HL-60/S4 treated with phorbol 12-myristate 13-acetate at 8.2 ng/mL for 4 days and 3 days (cell line): Measurements from ENCODE around the gene CABP4.

Experiments
- in situ Hi-C: fragments of 300-500 bp; cut with MboI; formaldehyde crosslinking; loops from 2 replicates; pipeline ENCODE4 v1.15.0; 2022; ENCODE audit warnings: low sequenced_read_pairs

The CABP4 gene

DNA sequence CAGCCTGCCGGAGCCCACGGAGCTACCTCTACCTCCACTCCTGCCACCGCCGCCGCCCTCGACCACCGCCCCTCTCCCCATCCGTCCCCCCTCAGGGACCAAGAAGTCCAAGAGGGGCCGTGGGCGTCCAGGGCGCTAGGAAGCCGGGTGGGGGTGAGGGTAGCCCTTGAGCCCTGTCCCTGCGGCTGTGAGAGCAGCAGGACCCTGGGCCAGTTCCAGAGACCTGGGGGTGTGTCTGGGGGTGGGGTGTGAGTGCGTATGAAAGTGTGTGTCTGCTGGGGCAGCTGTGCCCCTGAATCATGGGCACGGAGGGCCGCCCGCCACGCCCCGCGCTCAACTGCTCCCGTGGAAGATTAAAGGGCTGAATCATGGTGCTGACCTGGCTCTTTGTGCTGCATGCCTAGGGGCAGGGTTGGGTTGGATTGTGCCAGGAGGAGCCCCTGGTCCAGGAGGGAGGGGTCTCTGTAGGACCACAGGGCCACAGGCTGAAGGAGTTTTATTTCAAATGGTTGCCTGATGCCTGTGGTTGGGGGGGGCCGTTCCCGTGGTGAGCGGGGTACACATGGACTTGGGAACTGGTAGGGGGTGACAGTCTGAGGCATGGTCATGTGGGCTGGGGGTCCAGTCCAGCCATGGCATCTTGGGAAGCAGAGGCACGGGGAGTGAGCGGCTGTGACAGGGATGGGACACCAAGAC, 20.0 kb upstream of the CABP4 start:
- in situ Hi-C loops, result no loop called here

DNA sequence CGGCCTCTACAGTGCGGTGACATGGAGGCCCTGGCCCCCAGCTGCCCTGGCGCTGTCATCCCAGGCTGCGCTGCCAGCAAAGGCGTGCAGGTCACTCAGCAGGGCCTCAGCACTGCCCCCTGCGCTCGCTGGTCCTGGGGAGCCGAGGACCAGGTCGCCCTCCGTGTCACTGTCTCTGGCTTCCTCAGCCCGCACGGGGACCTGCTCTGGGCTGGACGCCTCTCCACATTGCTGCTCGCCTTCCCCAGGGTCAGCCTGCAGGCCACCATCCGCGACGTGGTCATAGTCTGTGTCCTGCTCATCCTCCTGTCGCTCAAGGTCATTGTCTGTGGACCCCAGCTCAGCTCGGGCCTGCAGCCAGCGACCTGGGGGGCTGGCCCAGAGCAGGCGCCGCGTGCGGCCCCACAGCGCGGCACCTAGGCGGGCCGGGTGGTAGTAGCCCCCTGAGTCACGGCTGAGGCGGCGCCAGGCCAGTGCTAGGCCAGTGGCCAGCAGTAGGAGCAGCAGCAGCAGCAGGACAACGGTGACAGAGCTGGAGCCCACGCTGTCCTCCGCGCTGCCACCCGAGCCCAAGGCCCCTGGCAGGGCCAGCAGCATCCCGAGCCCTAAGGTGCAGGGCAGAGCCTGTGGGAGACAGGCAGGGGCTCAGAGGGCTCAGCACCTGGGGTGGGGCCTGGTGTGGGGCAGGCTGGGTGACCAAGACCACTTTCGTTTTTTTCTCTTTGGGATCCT, 19.3 kb upstream of the CABP4 start:
- in situ Hi-C loops, result no loop called here

DNA sequence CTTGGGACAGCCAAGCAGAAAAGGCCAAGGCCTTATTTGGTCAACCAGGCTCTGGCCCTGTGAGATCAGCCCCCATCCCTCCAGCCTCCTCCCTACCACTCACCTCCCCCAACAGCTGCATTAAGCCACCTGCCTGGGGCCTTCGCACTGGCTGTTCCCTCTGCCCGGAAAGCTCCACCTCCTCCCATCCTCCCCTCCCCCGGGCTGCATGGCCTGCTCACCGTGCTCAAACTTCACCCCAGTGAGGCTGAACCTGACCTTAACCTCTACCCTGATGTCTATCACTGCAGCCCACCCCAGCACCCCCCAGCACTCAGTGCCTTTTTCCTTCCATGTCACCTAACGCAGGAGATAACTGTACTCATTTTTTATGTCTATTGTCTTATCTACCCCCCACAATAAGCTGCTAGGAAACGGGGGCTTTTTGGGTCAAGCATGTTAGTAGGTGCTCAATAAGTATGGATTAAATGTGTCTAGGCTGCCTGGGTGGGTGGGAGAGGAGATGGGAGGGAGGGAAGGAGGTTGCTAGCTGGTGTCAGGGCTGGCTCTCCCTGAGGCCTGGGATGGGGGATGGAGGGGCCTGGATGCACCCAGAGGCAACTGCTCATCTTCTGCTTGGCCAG, 18.6 kb upstream of the CABP4 start:
- in situ Hi-C loops, result no loop called here

DNA sequence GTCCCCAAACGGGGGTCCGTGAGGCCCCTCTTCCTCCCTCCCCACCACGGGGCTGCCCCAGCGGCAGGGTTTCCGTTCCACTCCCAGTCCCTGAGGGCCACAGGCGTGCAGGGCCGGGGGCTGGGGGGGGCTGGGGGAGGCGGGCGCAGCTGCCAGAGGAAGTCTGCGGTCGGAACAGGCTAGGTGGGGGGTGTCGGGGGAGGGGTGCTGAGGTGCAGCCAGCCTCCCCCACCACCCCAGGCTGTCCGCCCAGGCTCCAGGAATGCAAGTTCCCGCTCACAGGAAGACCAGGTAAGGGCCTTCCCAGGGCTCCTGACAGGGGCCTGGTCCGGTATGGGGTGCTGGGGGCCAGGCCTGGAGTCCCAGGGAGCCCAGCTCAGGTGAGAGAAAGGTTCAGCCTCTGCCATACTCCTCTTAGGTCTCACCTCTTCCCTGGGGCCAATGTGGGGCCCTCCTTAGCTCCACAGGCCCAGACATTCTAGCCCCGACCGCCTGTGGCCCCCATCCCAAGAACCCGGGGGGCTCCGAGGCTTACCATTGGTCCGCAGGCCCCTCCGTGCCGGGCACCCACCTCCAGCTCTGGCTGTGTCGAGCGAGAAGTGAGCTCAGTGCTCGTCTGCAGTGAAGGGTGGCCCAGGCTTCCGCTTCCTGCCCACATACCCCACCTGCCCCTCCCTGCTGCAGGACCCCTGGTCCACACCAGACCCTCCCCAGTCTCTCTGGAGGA, 17.9 kb upstream of the CABP4 start, which contains the start of gene PTPRCAP:
Gene PTPRCAP (minus strand): TSS at position 601 of the 727 bp plus-strand sequence. CDS start 63 bp downstream, at position 538.
- in situ Hi-C loops, result no loop called here

DNA sequence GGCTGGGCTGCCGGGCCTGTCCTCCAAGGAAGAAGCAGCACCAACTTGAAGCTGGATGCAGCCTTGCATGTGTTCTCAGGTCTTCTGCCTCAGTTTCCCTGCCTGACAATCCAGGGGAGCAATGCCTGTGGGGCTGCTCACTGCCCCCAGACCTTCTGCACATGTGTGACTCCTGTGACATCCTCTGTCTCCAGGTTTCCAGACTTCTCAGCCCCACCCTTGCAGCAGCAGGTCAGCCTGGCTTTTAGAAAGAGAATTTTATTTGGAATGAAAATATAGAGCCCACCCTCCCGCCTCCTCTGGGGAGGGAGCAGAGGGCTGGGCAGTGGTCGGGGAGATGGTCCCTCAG, 17.4 kb upstream of the CABP4 start:
- in situ Hi-C loops, result no loop called here

DNA sequence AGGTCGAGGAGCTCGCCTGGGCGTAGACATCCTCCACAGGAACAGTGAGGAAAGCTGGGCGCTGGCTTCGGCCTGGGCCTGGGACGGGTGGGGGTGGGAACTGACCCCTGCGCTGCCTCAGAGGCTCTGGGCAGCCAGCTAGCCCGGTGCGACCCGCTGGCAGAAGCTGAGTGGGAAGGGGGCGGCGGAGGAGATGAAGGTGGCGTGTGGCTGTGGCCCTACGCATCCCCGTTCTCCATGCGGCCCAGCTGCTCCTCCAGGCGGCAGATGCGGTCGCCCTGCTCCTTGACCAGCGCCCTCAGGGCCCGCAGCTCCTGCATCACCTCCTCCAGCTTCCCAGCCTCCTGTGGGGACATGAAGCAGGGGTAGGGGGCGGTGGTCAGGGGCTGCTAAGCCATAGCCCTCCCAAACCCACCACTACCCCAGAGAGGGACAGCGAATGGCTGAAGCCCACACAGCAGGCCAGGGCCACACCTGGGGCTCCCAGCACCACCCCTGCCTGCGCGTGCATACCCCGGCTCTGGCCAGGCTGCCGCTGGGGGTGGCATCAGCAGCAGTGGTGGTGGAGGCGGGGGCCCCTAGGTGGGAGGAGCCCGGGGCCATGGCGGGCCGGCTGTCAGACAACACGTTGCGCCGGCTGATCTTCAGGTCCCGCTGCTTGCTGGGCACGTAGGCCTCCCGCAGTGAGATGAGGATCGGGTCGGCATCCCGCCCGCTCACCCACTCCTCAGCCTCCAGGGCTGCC, 16.8 kb upstream of the CABP4 start:
- in situ Hi-C loops, result no loop called here

DNA sequence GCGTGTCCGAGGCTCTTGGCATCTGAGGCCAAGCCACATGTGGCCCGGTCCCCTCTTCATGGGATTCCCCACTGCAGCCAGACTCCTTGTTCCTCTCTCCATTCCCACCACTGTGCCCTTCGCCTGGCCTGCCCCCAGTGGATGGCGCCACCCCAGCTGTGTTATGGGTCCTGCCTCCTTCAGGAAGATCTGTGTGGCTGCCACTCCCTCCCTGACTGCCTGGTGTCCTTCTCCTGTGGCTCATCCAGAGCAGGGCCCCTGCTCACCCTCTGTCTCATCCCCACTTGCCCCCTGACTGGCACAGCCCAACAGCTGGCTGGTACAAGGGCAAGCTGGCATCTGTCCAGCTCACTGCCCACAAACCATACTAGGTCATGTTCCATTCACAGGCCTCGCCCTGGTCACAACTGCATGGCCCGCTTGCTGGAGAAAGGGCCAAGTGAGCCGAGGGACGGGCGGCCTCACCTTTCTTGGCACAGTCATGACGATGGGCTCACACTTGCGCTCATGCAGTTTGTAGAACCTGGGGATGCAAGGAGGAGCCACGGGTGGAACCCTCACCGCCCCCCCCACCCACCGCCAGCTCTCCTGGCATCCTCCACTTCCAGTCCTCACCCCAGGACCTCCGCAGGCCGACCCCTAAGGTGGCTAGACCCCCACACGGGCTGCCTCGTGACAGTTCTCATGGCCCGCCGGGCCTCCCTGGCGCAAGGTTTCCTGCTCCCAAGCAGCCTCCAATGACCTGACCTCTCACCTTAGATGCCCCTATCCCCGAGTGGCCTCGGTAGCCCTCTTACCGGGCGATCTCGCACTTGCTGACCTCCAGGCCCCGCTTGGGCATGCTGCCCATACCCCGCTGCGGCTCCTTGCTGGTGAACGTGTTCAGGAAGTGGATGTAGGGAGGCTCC, 15.6 kb upstream of the CABP4 start:
- in situ Hi-C loops, result no loop called here

DNA sequence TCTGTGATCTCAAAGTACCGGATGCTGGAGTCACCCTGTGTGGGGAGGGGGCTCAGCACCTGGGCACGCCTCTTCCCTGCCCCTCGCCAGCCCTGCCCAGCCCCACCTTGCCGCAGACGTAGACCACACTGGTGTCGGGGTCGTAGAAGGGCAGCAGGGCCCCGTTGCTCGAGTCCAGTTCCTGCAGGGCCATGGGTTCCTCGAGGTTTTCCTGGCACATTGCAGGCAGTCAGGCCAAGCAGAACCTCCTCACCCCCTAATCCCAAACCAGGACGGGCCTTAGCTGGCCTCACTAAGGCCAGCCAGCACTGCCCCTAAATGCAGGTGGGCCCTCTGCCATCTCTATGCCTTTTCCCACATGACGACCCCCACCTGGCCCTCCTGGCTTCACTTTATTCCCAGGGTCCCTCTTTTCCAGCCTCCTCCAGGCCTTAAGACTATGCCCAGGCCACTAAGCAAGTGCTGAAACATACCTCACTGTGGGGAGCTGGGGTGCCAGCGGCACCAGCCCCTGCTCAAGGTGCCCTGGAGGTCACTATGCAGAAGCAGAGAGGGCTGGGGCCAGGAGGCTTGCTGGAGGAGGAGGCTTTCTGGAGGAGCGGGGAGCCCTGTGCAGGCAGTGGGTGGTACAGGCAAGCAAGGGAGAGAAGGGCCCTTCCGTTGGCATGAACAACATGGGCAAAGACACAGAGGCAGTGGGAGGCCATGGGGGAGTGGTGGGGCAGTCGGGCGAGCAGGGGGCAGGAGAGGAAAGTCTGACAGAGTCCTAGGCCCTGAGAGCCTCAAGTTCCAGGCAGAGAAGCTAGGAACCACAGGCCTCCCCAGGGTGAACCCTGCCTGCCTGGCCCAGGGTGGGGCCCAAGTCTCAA, 14.7 kb upstream of the CABP4 start:
- in situ Hi-C loops, result no loop called here

DNA sequence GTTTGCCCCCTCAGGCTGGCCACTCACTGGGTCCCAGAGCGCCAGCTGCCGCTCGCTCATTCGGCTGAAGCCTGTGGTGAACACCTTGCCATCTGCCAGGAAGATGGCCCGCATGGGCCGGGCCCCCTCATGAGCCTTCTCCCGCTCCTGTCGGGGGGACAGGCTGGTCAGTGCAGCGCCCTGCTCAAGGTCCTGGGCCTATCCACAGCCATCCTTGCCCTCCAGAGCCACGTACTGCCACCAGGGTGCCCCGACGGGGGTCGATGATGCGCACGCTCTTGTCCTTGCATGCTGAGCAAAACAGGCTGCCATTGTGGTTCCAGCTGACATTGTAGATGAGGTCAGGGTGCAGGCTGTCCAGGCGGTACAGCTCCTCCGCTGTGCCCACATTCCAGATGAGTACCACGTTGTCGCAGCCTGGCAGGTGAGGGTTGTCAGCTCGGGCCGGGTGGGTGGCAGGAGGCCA, 14.0 kb upstream of the CABP4 start:
- in situ Hi-C loops, result no loop called here

DNA sequence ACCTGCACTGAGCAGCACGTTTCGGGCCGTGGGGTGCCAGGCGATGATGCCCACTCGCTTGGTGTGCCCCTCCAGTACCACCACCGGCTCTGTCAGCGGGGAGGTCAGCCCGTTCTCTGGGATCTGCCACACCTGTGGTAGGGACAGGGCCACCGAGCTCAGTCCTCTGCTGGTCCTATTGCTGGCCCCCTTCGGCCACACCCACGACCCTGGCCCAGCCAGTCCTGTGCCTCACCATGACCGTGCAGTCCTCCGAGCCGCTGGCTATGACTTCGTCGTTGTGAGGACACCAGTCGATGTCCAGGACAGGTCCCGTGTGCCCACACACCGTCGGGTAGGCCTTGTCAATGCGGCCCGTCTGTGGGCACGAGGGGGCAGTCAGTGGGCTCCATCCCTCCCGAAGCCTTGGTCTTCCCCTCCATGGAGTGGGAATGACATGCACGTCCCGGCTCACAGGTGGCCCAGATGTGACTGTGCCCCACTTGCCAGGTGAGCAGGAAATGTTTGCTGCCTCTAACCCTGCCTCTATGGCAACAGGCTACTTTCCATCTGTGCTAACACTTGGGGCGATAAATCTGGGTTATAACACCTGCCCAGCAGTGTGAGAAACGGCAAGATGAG, 13.3 kb upstream of the CABP4 start:
- in situ Hi-C loops, result no loop called here

DNA sequence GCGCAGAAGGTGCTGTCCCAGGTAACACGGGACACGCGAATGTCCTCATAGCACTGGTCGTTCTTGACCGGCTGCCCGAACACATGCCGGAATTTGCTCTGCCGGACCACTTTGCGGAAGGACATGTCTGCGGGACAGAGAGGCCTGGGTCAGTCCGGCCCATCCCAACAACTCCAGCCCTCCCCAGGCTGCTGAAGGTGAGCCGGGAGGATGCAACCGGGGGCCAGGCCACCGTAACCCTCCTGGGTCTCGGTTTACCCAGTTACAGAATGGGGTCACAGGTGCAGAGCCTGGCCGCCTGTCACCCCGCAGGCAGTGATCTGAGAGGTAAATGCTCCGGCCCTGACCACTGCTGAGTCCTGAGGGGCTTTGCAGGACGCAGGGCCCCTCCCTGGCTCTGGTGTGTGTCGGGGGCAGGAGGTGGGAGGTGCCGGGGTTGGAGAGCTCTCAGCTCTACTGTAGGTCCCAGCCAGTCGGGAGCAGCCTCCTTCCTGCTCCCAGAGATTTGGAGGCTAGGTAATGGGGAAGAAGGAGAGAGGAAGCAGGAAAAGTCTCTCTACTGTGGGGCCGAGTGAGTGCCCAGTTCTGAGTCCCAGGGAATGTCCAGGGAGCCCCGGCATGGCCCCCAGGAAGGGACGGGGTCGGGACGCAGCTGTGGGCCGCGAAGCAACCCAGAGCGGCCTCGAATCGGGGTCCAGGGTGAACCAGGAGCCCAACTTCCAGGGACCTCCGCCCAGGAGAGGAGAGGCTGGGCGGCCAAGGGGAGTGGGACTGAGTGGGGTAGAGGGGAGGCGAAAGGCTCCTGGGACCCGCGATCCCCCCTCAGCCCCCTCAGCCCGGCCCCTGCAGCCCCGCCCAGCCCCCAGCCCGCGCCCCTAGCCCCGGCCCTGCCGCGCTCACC, 12.4 kb upstream of the CABP4 start:
- in situ Hi-C loops, result no loop called here

DNA sequence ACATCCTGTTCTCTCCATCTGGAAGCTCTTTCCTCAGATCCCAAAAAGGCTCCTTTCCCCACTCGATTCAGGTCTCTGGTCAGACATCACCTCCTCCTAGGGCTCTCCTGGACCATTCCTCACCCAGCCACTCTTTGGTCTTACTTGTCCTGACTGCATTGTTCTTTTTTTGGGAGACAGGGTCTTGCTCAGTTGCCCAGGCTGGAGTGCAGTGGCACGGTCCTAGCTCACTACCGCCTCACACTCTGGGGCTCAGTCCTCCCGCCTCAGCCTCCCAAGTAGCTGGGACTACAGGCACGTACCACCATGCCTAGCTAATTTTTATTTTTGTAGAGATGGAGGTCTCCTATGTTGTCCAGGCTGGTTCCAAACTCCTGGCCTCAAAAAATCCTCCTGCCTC, 9.6 kb upstream of the CABP4 start:
- in situ Hi-C loops, result no loop called here

DNA sequence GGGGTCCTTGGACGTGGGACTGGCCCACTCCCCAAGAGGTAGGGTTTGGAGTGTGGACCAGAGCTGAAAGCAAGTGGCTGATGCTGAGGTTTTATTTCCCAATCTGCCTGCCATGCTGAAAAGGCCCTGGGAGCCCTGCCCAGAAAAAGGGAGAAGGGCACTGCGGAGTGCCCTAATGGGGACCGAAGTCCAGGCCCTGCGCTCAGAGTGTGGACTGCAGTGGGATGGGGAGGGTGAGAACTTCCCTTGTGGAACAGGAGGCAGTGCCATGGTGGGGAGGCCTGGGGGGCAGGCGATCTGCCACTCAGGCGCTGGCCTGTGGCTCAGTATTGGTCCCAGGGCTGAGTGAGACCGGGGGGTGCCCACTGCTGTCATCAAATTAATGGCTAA, 6.9 kb upstream of the CABP4 start:
- in situ Hi-C loops, result no loop called here

DNA sequence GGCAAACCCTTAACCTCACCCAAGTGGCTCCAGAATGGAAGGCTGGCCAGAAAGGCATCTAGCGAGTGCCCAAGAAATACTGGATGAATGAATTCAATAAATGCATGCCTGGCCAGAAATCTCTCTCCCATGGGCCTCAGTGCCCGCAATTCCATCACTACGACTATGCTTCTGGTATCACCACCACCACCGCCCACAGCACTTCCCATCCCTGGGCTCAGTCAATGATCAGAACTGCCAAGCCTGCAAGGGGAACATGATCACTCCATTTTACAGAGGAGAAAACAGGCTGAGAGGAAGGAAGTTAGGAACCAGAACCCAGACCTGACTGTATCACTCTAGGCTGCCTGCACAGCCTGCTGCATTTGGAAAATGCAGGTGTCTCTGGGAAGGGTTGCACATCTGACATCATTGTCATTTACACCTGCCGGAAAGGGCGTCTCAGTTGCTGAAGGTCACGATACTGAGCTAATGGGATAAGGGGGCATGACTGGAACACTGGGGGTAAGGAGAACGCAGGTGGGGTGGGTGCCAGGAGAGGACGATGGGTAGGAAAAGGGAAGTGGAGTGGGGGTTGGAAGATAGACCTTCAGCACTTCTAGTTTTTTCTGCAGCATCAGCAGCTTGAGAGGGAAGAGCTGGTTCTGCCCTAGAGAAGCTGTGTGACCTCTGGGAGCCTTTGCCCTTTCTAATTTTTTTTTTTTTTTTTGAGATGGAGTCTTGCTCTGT, 5.9 kb upstream of the CABP4 start:
- in situ Hi-C loops, result no loop called here

DNA sequence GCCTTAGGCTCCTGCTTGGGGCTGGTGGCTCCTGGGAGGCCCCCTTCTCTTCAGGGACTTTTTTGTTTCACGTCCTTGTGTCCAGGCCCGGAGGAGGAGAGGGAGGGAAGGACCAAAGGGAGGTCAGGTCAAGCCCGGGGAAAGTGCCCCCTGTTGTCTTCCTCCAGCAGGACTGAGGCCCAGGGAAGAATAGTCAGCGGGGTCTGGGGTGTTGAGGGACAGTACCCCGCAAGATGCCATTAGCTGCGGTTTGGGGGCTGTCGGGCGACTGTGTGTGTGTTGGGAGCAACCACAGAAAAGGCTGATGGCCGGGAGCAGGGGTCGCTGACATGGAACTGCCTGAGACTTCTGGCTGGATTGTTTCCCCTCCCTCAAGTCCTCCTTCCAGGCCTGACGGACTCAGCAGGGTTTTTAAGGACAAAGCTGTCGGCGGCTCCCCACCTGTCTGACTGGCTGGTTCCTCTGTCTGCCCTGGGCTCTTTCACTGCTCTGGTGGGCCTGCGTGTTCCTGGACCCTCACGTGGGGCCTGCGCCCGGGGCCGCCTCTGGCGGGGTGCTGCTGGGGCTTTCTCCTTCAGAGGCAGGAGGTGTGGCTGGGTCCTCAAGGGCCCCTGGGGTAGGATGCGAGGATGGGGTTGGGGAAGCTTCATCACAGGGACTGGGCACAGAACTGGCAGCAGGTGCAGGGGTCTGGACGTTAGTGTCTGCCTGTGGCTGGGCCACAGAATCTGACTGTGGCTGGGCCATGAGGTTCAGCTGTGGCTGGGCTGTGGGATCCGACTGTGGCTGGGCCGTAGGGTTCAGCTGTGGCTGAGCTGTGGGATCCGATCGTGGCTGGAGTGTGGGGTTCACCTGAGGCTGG, 4.1 kb upstream of the CABP4 start:
- in situ Hi-C loops, result no loop called here

DNA sequence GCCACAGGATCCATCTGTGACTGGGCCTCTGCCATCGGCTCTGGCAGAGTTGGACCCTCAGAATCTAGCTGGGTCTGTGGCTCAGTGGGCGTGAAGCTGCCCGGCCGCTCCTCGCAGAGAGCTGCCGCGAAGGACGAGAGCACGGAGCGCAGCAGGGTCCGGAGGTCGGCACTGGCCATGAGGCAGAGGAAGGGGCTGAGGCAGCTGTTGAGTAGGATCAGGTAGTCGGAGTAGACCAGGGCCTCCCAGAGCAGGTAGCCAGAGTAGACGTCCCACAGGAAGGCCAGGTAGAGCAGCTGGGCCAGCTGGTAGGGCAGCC, 3.5 kb upstream of the CABP4 start:
- in situ Hi-C loops, result no loop called here
